ENCODE results near the gene ZNF670.

ZNF670 gene

DNA sequence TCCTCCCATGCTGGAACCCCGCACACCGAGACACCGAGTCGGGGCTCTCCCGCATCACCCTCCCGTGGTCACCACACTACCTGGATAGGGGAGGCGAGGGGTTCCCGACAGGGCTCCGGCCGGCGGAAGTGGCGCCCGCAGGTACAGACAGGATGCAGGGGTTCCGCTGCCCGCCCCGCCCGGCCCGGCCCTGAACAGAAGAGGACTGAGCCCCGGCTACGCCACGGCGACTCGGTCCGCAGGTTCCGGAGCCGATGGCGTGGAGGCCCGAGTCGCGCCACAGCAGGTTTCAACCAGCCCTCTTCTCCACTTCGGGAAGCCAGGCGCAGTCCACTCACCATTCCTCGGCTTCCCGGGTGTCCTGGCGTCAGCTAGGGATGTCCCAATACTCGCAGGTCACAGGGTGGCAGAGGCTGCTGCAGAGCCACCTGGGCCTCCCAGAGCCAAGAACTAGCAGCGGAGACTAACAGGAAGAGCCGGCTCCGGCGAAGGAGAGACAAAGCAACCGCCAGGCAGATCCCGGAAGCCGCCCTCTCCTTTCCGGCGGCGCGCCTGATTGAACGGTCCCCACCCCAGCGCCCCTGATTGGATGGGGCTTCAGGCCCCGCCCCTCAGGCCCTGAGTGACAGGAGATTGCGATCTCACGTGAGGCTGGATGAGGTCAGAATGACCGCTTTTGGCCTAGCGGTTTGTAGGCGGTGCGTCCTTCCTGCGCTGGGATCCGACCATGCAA is 25.4 kb upstream of the ZNF670 start, which contains the start of gene ZNF669:
TSS of gene ZNF669 (minus strand) at position 498 of the 733 bp plus-strand sequence. CDS start at position 341, 157 bp downstream.
- peak; percentile 90 for DNase-seq

DNA sequence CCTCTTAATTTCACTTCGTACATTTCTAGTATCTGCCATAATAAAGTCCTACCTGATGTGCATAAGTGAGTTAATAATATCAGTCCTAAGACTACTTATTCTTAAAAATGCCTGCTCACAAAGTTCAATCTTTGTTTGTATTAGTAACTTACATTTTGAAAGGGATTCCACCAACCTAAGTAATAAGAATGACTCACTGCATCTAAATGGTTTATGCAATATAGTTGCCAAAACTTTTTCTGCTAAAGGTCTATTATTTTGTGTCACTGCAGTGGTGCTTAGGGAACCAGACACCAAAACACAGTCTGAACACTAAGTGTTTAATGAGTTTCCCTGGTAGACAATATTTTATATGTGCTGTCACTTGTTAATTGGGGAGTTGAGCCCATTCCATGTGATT is 23.8 kb upstream of the ZNF670 start:
- DNase-seq: no peak

DNA sequence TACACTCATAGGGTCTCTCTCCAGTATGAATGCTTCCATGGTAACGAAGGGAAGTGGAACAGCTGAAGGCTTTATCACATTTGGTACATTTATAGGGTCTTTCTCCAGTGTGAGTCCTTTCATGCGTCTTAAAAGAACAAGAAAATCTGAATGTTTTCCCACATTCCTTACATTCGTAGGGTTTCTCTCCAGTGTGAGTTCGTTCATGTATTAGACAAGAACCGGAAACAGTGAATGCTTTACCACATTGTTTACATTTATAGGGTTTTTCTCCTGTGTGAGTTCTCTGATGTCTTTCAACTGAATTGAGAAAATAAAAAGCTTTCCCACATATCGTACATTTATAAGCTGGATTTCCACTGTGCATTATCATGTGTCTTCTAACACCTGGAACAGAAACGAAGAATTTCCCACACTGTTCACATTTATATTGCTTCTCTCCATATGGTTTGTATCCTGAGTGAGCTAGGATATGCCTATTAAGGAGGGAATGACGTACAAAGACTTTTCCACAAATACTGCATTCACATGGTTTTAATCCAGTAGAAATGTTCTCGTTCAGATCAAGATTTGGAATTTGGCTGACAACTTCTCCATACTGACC is 22.2 kb upstream of the ZNF670 start:
- no peak for DNase-seq

GRCh38 chr1:247096958-247097357 is 18.3 kb upstream of the ZNF670 start:
- DNase-seq: no peak

GRCh38 chr1:247096544-247096943 is 17.9 kb upstream of the ZNF670 start:
- DNase-seq: no peak

GRCh38 chr1:247096112-247096511 is 17.5 kb upstream of the ZNF670 start:
- DNase-seq: no peak

GRCh38 chr1:247090455-247090854 is 11.8 kb upstream of the ZNF670 start:
- no peak for DNase-seq

- DNase-seq: no peak
Measured at GRCh38 chr1:247089616-247090375, 11.2 kb upstream of the ZNF670 start.

DNA sequence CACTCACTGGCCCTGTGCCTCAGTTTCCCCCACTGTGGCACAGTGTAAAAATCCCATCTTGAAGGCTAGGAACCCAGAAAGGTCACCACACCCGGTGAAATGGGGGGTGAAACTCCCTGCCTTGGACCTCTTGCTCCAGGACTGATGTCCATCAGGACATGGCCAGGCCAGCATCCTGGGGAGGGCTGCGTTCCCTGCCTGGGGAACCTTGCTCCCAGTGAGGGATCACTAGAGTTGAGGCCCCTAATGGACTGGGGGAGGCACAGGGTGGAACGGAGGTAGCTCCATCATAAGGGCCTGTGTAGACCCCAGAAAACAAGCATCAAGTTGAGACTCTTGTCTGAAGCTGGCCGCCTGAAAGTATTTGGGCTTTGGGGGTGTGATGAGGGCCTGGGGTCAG is 10.4 kb upstream of the ZNF670 start:
- no peak for DNase-seq

GRCh38 chr1:247087256-247087655 is 8.6 kb upstream of the ZNF670 start:
- no peak for DNase-seq

DNA sequence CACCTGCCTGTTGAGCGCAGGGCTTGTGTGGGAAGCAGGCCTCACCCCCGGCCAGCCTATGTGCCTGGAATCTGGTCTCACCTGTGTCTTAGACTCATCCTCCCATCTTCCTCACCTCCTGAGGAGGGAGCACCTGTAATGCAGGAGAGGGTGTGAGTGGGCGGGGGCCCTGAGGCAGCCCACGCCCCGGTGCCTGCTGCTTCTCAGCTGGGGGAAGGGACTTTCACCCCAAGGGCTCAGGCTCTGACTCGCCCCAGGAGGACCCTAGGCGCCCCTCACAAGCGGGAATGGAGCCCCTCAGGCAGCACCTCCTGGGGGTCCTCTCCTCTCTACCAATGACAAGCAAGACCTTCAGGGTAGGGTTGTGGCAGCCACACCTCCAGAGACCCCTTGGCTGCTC is 6.7 kb upstream of the ZNF670 start:
- no peak for DNase-seq

DNA sequence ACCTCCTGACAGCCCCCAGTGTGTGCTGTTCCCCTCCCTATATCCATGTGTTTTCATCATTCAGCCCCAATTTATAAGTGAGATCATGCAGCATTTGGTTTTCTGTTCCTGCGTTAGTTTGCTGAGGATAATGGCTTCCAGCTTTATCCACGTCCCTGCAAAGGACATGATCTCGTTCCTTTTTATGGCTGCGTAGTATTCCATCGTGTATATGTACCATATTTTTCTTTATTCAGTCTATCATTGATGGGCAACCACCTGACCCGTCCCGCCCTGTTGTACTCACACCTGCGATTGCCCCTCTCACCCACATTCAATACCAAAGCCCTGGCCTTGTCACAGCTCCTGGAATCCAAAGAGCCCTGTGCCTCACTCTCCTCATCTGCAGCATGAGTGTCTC is 6.2 kb upstream of the ZNF670 start:
- no peak for DNase-seq

- DNase-seq: no peak
Measured at GRCh38 chr1:247079141-247079874, 697 bp upstream of the ZNF670 start.

- DNase-seq: no peak
Measured at GRCh38 chr1:247077876-247078257, 744 bp downstream of the ZNF670 start.

DNA sequence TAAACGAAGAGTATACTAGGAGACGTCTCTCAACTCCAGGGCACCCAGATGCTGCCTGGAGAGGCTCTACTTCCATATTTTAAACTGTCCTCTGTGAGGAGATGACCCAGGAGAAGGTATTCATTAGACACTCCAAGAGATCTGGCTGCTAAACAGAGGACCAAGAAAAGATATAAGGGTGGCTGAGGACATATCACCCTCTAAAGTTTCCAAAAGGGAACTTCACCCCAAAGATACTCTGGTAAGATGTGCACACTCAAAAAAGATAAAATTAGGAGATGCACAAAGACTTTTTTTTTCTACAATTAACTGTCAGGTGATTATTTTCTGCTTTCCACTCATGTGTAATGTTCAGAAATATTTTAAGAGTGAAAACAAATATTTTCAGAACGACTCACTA is 1.4 kb downstream of the ZNF670 start:
- no peak for DNase-seq

DNA sequence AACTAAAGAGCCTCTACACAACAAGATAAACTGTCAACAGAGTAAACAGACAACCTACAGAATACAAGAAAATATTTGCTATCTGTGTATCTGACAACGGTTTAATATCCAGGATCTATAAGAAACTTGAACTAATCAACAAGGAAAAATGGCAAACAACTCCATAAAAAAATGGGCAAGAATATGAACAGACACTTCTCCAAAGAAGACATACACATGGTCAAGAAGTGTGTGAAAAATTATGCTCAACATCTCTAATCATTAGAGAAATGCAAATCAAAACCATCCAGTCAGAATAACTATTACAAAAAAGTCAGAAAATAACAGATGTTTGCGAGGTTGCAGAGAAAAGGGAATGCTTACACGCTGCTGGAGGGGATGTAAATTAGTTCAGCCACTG is 8.0 kb downstream of the ZNF670 start:
- DNase-seq: no peak

DNA sequence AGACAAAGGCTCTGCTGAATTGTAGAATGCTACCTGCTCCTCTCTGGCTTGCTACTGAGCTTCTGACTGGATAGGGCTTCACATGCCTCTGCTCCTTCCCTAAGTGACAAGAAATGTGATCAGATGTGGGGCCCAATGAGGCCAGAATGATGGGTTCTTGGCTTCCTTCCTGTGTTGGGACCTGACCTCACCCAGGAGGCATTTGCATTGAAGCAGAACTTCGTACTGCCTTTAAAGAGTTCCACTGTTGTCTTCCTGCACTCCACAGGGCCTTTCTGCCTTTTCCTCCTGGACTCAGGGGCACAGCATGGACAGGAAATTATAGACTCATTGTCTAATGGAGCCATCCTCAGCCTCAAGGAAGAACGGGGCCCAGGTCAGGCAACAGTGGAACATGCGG is 14.3 kb downstream of the ZNF670 start:
- DNase-seq: no peak

DNA sequence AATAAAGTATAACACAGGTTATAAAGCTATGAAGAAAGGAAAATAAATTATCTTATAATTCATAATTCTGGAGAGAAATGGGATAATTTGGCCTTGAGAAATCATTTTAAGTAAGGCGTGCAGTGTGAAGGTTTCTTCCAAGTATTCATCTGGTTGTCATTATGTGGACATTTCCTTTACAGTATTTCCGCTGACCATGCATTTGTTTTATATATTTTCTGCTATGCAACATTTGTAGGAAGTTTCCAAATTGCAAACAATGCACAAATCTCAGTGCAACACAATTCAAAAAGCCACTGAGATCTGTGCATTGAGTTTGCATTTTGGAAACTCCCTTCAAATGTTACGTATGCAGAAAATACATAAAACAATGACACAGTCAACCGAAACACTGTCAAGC is 17.8 kb downstream of the ZNF670 start:
- DNase-seq: no peak

- no peak for DNase-seq
Measured at GRCh38 chr1:247056071-247056470, 22.5 kb downstream of the ZNF670 start.

DNA sequence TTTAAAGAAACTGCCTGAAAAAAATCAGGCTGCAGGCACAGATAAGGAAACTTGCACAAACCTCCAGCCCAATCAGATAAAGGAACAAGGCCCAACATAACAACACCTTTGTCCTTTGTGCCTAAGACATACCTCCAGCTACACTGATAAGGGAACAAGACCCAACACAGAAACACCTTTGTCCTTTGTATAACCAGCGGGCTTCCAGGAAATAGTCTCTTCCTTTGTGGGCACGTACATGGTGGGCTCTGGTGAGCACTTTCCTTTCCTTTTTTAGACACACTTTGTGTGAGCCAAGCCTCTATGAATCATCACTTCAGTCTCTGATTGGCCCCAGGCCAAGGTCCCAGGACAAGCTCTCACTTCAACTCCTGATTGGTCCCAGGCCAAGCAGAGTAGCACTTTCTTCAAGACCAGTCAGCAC is 23.6 kb downstream of the ZNF670 start:
- DNase-seq: no peak

DNA sequence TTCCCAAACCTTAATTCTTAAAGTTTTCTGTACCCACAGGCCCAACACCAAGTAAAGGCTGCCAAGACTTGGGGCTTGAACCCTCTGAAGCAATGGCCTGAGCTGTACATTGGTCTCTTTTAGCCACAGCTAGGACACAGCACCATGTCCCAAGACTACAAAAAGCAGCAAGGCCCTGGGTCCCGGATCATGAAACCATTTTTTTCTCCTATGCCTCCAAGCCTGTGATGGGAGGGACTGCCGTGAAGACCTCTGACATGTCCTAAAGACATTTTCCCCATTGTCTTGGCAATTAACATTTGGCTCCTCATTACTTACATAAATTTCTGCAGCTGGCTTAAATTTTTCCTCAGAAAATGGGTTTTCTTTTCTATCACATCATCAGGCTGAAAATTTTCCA is 30.9 kb downstream of the ZNF670 start:
- DNase-seq: no peak

DNA sequence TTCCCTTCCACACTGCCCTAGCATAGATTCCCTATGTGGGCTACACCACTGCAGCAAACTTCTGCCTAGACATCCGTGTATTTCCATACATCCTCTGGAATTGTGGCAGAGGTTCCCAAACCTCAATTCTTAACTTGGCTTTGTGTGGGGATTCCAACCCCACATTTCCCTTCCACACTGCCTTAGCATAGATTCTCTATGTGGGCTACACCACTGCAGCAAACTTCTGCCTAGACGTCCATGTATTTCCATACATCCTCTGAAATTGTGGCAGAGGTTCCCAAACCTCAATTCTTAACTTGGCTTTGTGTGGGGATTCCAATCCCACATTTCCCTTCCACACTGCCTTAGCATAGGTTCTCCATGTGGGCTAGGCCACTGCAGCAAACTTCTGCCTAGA is 31.4 kb downstream of the ZNF670 start:
- no peak for DNase-seq

DNA sequence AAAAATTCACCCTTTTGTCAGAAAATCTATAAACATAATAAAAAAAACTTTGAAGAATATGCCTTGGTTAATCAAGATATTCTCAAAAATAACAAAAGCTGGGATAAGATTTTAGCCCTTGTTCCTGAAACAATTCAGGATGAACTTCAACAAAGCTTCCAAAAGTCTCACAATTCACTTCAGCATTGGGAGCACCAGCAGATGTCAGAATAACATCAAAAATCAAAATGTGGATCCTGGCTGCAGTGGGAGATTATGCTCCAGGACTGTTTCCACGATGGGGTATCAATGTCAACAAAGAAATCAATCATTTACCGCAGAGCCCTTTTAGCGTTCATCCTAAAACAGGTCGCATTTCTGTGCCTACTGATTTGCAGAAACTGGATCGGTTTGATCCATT is 35.2 kb downstream of the ZNF670 start:
- DNase-seq: no peak
